GM23338 (cell line): ENCODE data around the gene FLNA.

Source experiments
- EZH2 ChIP-seq: fragments of 200-600 bp; sonication (generic); IDR thresholded peaks from one replicate; pipeline ENCODE4 v1.8.0; 2017; ENCODE audit warnings: antibody characterized with exemption, mild to moderate bottlenecking, low read depth; ENCODE audit not compliant: unreplicated experiment
- EZH2phosphoT487 ChIP-seq: fragments of 200-600 bp; sonication (generic); IDR thresholded peaks from one replicate; pipeline ENCODE4 v1.8.1; 2018; ENCODE audit warnings: antibody characterized with exemption; ENCODE audit not compliant: unreplicated experiment
- JUNB ChIP-seq: IDR thresholded peaks from one replicate; pipeline ENCODE4 v1.6.1; 2016; ENCODE audit warnings: antibody characterized with exemption; ENCODE audit not compliant: unreplicated experiment
- NANOG ChIP-seq: IDR thresholded peaks from 2 replicates; pipeline ENCODE4 v1.6.1; 2016; ENCODE audit warnings: antibody characterized with exemption, borderline replicate concordance
- POLR2AphosphoS5 ChIP-seq: IDR thresholded peaks from 2 replicates; pipeline ENCODE4 v1.6.1; 2016; ENCODE audit warnings: antibody characterized with exemption, low read depth
- STAT1 ChIP-seq: IDR thresholded peaks from one replicate; pipeline ENCODE4 v1.6.1; 2016; ENCODE audit warnings: antibody characterized with exemption; ENCODE audit not compliant: unreplicated experiment
- ZNF114 ChIP-seq: fragments of 250-450 bp; sonication (Bioruptor Pico); IDR thresholded peaks from 2 replicates; pipeline ENCODE4 v1.5.0; 2020; ENCODE audit warnings: mild to moderate bottlenecking, moderate library complexity
- TF ChIP-seq, protein P1 (sequence below), 2 experiments: fragments of 200-600 bp in 1 of 2; sonication (generic) in 1 of 2; conservative IDR thresholded peaks; 2 replicates each; pipeline versions ENCODE4 v1.5.1 to v1.6.1; 2016 to 2017; ENCODE audit warnings: antibody characterized with exemption in 2 of 2, low read depth in 2 of 2, mild to moderate bottlenecking in 2 of 2, moderate library complexity in 1 of 2
- TF ChIP-seq, protein P2 (sequence below): IDR thresholded peaks from one replicate; pipeline ENCODE4 v1.6.1; 2018; ENCODE audit warnings: antibody characterized with exemption; ENCODE audit not compliant: unreplicated experiment
- TF ChIP-seq, protein P3 (sequence below): fragments of 250-450 bp; sonication (Bioruptor Pico); IDR thresholded peaks from 2 replicates; pipeline ENCODE4 v1.5.0; 2020; ENCODE audit warnings: mild to moderate bottlenecking, moderate library complexity

DNA sequence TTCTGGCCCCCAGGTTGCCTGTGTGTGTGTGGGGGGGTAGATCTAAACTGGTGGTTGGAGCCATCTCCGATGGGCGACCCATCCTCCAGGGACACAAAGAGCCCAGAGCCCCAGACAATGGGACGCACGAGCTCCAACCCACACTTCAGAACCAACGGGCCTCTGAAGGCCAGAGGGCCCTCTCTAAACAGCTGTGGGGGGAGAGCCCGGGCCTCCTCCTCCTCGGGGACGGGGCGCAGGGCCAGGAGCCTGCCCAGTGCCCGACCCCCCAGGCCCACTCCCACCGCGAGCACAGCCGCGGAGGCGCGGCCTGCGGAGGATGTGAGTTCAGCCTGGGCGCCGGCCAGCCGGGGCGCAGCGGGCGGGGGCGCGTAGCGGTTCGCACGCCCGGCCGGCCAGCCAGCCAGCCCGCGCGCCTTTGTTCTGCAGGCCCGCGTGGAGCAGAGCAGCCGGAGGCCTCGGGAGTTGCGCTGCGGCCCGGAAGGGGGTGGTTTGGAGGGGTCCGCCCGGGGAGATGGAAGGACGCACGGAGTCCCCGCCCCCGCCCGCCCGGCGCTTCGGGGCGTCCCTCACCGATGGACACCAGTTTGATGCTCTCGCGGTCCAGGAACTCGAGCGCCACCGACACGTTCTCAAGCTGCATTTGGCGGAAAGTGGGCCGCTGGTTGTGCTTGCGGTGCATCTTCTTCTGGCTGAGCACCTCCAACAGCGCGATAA, 4.0 kb downstream of the FLNA start:
- TF ChIP-seq, protein P1, sequence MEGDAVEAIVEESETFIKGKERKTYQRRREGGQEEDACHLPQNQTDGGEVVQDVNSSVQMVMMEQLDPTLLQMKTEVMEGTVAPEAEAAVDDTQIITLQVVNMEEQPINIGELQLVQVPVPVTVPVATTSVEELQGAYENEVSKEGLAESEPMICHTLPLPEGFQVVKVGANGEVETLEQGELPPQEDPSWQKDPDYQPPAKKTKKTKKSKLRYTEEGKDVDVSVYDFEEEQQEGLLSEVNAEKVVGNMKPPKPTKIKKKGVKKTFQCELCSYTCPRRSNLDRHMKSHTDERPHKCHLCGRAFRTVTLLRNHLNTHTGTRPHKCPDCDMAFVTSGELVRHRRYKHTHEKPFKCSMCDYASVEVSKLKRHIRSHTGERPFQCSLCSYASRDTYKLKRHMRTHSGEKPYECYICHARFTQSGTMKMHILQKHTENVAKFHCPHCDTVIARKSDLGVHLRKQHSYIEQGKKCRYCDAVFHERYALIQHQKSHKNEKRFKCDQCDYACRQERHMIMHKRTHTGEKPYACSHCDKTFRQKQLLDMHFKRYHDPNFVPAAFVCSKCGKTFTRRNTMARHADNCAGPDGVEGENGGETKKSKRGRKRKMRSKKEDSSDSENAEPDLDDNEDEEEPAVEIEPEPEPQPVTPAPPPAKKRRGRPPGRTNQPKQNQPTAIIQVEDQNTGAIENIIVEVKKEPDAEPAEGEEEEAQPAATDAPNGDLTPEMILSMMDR (conservative IDR thresholded peaks at IDR 0.05; ENCODE audit: low read depth in 2 of 2), result no peak
- TF ChIP-seq EZH2, result no peak
- no peak for TF ChIP-seq POLR2AphosphoS5
- no peak for TF ChIP-seq EZH2phosphoT487
- no peak for TF ChIP-seq JUNB
- TF ChIP-seq, protein P2, sequence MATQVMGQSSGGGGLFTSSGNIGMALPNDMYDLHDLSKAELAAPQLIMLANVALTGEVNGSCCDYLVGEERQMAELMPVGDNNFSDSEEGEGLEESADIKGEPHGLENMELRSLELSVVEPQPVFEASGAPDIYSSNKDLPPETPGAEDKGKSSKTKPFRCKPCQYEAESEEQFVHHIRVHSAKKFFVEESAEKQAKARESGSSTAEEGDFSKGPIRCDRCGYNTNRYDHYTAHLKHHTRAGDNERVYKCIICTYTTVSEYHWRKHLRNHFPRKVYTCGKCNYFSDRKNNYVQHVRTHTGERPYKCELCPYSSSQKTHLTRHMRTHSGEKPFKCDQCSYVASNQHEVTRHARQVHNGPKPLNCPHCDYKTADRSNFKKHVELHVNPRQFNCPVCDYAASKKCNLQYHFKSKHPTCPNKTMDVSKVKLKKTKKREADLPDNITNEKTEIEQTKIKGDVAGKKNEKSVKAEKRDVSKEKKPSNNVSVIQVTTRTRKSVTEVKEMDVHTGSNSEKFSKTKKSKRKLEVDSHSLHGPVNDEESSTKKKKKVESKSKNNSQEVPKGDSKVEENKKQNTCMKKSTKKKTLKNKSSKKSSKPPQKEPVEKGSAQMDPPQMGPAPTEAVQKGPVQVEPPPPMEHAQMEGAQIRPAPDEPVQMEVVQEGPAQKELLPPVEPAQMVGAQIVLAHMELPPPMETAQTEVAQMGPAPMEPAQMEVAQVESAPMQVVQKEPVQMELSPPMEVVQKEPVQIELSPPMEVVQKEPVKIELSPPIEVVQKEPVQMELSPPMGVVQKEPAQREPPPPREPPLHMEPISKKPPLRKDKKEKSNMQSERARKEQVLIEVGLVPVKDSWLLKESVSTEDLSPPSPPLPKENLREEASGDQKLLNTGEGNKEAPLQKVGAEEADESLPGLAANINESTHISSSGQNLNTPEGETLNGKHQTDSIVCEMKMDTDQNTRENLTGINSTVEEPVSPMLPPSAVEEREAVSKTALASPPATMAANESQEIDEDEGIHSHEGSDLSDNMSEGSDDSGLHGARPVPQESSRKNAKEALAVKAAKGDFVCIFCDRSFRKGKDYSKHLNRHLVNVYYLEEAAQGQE, result no peak
- no peak for TF ChIP-seq STAT1
- TF ChIP-seq ZNF114 (CRISPR knock-in tag), result no peak
- TF ChIP-seq, protein P3, sequence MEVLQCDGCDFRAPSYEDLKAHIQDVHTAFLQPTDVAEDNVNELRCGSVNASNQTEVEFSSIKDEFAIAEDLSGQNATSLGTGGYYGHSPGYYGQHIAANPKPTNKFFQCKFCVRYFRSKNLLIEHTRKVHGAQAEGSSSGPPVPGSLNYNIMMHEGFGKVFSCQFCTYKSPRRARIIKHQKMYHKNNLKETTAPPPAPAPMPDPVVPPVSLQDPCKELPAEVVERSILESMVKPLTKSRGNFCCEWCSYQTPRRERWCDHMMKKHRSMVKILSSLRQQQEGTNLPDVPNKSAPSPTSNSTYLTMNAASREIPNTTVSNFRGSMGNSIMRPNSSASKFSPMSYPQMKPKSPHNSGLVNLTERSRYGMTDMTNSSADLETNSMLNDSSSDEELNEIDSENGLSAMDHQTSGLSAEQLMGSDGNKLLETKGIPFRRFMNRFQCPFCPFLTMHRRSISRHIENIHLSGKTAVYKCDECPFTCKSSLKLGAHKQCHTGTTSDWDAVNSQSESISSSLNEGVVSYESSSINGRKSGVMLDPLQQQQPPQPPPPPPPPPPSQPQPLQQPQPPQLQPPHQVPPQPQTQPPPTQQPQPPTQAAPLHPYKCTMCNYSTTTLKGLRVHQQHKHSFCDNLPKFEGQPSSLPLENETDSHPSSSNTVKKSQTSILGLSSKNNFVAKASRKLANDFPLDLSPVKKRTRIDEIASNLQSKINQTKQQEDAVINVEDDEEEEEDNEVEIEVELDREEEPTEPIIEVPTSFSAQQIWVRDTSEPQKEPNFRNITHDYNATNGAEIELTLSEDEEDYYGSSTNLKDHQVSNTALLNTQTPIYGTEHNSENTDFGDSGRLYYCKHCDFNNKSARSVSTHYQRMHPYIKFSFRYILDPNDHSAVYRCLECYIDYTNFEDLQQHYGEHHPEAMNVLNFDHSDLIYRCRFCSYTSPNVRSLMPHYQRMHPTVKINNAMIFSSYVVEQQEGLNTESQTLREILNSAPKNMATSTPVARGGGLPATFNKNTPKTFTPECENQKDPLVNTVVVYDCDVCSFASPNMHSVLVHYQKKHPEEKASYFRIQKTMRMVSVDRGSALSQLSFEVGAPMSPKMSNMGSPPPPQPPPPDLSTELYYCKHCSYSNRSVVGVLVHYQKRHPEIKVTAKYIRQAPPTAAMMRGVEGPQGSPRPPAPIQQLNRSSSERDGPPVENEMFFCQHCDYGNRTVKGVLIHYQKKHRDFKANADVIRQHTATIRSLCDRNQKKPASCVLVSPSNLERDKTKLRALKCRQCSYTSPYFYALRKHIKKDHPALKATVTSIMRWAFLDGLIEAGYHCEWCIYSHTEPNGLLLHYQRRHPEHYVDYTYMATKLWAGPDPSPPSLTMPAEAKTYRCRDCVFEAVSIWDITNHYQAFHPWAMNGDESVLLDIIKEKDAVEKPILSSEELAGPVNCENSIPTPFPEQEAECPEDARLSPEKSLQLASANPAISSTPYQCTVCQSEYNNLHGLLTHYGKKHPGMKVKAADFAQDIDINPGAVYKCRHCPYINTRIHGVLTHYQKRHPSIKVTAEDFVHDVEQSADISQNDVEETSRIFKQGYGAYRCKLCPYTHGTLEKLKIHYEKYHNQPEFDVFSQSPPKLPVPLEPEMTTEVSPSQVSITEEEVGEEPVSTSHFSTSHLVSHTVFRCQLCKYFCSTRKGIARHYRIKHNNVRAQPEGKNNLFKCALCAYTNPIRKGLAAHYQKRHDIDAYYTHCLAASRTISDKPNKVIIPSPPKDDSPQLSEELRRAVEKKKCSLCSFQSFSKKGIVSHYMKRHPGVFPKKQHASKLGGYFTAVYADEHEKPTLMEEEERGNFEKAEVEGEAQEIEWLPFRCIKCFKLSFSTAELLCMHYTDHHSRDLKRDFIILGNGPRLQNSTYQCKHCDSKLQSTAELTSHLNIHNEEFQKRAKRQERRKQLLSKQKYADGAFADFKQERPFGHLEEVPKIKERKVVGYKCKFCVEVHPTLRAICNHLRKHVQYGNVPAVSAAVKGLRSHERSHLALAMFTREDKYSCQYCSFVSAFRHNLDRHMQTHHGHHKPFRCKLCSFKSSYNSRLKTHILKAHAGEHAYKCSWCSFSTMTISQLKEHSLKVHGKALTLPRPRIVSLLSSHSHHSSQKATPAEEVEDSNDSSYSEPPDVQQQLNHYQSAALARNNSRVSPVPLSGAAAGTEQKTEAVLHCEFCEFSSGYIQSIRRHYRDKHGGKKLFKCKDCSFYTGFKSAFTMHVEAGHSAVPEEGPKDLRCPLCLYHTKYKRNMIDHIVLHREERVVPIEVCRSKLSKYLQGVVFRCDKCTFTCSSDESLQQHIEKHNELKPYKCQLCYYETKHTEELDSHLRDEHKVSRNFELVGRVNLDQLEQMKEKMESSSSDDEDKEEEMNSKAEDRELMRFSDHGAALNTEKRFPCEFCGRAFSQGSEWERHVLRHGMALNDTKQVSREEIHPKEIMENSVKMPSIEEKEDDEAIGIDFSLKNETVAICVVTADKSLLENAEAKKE (CRISPR knock-in tag), result no peak
- no peak for TF ChIP-seq NANOG
